GM18508 (cell line): ENCODE measurements around the gene KDM2A.
"Not testable (repeated sequence)": the region's sequence is repeated elsewhere in the genome, so short reads cannot be mapped to it uniquely, and the experiment has no call there.

Experiments used
- ATAC-seq: cut with Tn5 transposase; IDR thresholded peaks from one replicate; pipeline ENCODE4 v1.9.1; 2021; ENCODE audit warnings: moderate number of reproducible peaks; ENCODE audit not compliant: insufficient read depth, unreplicated experiment

KDM2A gene

DNA sequence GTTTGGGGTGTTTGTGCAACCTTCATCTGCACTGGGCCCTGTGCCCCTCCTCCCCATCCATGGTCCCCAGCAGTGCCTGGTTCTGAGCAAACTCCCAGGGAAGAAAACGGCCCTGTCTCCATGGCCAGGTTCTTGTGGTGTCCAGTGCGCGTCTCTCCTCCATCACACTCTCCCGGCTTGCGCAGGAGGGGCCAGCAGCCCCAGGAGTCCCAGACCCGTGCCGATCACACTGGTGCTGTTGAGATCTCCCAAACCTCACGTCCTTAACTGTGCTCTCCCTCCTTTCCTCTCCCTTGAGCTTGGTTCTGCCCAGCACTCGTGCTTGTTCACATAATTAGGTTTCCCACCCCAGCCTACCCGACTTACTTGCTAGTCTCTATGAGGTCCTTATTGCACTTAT is 136.3 kb downstream of the KDM2A start:
- no peak for ATAC-seq

DNA sequence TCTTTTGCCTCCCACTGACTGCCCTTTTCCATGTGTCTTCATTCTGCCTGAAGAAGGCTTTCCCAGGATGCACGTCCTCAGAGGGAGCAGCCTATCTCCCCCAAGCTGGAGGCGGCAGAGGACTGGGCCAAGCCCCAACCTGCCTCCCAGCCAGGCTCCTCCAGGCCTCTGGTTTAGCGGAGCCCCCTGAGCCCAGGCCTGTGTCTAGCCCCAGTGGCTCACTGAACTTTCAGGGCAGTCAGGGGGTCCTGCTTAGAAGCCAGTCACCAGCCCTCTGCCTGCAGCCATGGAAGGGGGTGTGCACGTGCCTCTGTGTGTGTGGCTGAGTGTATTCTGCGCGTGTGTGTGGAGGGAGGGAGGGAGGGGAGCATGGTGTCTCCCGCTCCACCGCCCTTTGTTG is 136.8 kb downstream of the KDM2A start:
- ATAC-seq = no peak

DNA sequence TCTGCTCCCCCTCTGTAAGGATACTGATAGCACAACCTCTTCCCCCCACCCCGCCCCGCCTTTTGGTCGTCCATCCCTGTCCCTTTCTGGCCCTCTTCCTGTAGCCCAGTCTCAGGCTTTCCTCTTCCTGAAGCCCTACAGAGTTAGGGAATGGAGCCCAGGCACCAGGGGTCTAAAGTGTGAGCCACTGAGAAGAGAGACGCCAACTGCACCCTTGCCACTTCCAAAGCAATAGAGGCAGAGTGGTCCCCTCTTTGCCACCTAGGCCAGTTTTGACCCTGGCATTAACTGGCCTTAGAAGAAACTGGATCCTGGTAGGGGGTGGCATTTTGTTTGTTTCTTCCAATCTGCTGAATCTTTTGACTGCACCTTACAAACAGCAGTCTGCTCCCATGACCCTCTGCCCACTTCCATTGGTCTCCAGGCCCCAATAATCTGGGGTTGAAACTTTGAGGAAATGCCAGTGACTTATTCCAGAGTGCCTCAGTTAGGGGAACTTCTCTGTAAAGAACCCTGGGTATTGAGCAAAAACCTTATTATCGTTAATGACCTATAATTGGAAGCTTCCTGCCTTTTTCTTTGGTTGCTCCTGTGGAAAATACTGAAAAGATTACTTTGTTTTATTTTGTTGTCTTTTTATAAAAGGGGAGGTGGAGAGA is 137.5 kb downstream of the KDM2A start:
- ATAC-seq = no peak

GRCh38 chr11:67260406-67260805 is 141.3 kb downstream of the KDM2A start:
- ATAC-seq = no peak

- ATAC-seq = not testable (repeated sequence)
These were observed 142.0 kb downstream of the KDM2A start for GRCh38 chr11:67260885-67261639.

DNA sequence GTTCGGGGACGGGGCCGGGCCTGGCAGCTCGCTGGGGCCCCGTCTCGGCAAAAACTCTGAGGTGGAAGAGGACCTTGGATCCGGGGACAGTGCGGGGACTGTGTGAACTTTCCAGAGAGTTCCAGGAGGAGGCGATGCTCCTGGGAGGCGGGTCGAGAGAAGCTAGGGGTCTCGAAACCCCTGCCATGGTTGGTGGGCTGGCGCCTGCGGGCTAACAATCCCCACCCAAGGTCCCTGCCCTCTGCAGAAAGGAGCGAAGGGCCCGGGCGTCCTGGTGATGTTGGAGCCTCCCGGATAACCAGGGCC is 142.5 kb downstream of the KDM2A start:
- ATAC-seq = no peak

DNA sequence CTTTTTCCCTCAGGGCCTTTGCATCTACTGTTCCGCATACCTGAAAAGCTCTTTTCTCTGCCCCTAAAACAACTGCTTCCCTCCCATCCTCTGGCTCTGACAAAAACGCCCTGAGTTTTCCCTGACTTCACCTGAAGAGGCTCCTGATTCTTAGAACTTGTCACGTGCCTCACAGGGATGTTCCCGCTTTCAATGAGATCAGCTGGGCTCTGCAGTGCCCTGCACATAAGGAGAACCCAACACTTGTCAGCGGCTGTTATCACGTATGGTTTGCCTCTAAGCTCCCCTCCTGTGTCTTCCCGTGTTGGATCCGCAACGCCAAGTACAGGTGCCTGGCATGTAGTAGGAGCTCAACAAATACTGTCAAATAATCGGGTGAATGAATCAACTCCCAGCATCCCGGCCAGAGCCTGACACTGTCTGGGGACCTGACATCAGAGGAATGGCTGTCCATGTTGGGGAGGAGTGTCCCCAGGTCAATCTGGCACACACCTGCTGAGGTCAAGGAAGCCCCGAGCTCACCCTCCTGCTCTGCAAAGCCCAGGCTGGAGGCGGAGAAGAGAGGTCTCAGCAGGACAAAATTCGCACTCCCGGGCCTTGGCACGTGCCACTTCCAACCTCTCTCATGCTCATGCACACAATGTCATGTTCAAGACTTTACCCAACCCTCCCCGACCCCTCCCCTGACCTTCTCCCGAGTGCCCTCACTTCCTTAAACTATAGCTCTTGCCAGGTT is 143.1 kb downstream of the KDM2A start:
- no peak for ATAC-seq

- ATAC-seq = no peak
These were observed 143.9 kb downstream of the KDM2A start for GRCh38 chr11:67262731-67263675.

DNA sequence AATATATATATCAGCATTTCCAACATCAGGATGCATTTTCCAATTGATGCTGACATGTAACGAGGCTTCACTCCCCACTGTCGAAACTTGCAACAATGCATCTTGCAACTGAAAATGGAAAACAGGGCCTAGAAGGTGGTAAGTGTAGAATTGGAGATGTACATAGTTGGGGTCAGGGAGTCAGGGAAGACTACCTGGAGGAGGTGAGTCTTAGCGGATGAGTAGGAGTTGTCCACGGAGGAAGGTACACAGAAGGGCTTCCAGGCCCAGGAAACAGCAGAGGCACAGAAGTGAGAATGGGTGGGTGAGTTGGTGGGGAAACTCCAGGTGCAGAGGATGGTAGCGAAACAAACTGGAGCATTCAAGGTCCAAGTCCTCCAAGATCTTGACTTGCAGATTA is 145.2 kb downstream of the KDM2A start:
- ATAC-seq = no peak

DNA sequence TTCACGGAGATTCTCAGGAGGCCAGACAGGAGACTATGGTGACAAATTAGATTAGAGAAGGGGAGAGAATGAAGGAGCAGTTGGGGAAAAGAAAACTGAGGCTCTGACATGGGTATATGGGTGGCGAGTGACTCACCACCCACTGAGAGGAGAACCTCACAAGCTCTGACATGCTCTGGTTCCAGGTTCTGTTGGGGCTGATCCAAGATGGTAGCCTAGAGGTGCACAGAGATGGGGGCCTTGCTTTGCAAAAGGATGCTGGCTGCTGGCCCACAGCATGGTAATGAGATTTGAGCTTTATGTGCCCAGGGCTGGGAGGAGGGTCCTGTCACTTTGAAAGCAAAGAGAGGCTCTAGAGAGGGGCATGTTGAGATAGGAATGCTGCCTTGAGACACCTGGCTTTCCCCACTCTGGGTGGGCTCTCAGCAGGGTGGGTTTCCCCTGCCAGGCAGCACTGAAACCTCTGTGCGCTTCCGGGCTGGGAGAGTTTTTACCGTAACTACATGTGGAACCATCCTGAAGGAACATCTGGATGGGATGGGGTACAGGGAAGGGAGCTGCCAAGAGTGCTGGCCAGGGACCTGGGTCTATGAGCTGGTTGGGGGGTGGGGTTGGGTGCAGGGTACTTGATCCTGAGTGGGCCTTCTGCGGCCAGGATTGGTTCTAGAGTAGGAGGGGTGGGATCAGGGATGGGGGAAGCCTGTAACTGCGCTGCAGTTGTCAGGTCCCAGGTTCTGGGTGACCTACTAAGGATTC is 146.0 kb downstream of the KDM2A start:
- no peak for ATAC-seq

DNA sequence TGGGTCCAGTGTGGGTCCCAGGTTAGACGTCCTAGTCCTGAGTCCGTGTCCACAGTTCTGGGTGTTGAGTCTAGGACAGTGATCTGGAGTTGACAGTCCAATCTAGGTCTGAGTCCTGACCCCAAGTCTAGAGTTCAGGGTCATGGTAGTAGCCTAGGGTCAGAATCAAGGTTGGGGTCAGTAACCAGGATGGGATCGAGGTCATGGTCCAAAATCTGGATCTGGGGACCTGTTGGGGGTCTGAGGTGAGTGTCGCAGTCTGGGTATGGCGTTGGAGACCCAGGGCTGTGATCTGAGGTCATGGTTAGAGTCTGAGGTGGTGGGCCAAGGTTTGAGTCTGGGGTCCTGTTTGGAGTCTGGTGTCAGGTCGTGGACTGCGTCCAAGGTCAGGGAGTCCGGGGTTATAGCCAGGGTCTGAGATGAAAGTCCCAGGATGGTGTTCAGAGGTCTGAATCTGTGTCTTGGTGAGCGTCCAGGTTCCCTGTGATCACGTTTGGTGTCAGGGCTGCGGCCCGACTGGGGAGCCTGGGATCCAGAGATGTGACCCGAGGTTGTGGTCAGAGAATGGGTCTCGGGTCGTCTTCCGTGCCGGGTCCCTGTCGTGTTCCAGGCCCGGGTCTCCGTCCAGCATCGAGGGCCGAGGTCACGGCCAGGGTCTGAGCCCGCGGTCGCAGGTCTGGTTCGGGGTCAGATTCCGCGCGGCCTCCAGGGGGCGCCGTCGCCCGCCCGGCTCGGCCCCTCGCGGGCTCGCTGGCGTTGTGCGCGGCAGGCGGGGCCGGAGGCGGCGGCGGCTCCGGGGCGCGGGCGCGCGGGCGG is 146.8 kb downstream of the KDM2A start:
- ATAC-seq = no peak

DNA sequence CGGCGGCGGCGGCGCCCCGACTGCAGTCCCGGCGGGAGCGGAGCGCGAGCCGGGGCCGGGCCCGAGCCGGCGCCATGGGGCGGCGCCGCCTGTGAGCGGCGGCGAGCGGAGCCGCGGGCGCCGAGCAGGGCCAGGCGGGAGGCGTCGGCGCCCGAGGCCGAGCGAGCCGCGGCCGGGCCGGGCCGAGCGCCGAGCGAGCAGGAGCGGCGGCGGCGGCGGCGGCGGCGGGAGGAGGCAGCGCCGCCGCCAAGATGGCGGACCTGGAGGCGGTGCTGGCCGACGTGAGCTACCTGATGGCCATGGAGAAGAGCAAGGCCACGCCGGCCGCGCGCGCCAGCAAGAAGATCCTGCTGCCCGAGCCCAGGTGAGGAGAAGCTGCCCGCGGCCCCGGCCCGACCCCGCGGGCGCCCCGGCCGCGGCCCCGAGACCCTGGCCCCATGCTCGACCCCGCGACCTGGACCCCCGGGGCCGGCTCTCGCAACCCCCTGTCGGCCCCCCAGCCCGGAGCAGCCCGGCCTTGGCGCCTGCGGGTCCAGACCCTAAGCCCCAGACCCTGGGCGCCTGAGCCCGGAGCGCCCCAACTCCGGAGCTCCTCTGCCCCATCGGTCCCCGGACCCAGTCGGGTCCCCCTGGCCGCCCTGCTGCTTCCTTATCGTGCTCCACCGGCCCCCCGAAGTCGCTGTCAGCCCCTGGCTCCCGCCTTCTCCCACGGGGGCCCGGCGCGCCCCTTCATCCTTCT is 147.6 kb downstream of the KDM2A start, which contains the start of gene GRK2:
GRK2 (plus strand) TSS at position 25 of the 739 bp plus-strand sequence; CDS start at position 252, 227 bp downstream.
- ATAC-seq = no peak

GRCh38 chr11:67267188-67268080 is 148.4 kb downstream of the KDM2A start:
- ATAC-seq = no peak

DNA sequence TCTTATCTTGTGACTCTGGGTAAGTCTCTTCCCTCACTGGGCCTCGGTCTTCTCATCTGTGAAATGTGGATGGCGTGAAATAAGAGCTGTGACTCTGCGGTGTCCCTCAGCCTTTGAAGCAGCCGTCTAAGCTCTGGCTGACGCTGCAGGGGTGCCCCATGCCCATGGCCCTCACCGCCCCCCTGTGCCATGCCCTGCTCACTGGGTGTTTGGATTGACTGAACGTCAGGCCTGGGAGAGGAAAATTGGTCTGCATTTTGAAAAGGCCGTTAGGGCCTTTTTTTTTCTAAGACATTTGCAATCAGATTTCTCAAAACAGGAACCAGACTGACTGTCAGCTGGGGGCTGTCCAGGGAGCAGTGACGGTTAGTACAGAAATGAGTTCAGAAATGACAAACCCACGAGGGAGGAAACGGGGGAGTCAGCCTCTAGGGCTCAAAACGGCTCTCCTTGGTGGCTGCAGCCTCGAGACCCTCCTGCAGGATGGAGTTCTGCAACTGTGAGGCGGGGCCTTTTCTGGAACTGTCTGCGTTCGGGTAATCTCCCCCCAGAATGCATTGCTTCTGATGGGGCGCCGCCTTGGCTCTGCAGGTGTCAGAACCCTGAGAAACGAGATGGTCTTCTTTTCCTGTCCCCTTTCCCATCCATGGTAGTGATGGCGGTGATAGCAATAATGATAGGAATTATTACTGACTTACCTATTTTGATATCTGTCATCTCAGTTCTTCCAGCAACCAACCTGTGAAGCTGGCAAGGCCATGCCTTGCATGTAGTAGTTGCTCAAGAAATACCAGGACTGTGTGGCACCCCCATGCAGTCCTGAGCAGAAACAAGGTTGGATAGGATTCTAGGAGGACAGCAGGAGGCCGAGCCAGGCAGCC is 149.3 kb downstream of the KDM2A start:
- ATAC-seq = no peak

DNA sequence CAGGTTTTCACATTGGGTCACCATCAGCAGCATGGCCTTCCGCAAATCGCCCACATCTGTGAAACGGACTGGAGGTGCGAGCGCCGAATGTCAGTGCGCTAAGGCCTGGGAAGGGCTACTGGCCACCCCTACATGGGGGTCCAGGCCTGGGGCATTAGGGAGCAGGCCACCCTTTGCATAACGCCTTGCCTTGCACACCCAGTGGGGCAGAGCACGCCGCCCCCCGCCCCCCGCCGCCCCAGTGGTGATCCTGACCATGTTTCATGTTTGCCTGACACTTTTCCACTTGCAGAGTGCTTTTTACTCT is 149.9 kb downstream of the KDM2A start:
- ATAC-seq = no peak
